Smooth muscle cell (in vitro differentiated cells): Measurements from ENCODE around the gene MAB21L4. TPM values are rescaled to one million over a fixed set of nuclear protein-coding genes. Genes with fewer than 3 reads are reported as not detected.

ENCODE experiments used
- DNase-seq: peaks from one replicate; lab custom pipeline; 2025; ENCODE audit not compliant: unreplicated experiment; lab: John Stamatoyannopoulos, UW
- H2AFZ ChIP-seq: fragments of 200-600 bp; sonication (generic); 2 replicates; pipeline ENCODE4 v1.6.0; 2016; ENCODE audit warnings: antibody characterized with exemption, low read depth, mild to moderate bottlenecking
- H3F3A ChIP-seq: fragments of 200-600 bp; sonication (generic); 2 replicates; pipeline ENCODE4 v1.6.0; 2017; ENCODE audit warnings: antibody characterized with exemption, low read depth
- H3K27ac ChIP-seq: fragments of 200-600 bp; sonication (generic); 2 replicates; pipeline ENCODE4 v1.5.1; 2016; ENCODE audit warnings: low read depth, mild to moderate bottlenecking
- H3K27me3 ChIP-seq: fragments of 200-600 bp; sonication (generic); 2 replicates; pipeline ENCODE4 v1.6.1; 2016; ENCODE audit warnings: low read depth, mild to moderate bottlenecking
- H3K36me3 ChIP-seq: fragments of 200-600 bp; sonication (generic); 2 replicates; pipeline ENCODE4 v1.5.1; 2016; ENCODE audit warnings: low read depth
- H3K4me1 ChIP-seq: fragments of 200-600 bp; sonication (generic); 2 replicates; pipeline ENCODE4 v1.5.1; 2016; ENCODE audit warnings: low read depth
- H3K4me2 ChIP-seq: fragments of 200-600 bp; sonication (generic); 2 replicates; pipeline ENCODE4 v1.6.0; 2016; ENCODE audit warnings: mild to moderate bottlenecking
- H3K4me3 ChIP-seq: fragments of 200-600 bp; sonication (generic); 2 replicates; pipeline ENCODE4 v1.5.1; 2016; ENCODE audit warnings: mild to moderate bottlenecking
- H3K79me2 ChIP-seq: fragments of 200-600 bp; sonication (generic); 2 replicates; pipeline ENCODE4 v1.6.0; 2016; ENCODE audit warnings: low read depth, mild to moderate bottlenecking
- H3K9ac ChIP-seq: fragments of 200-600 bp; sonication (generic); 2 replicates; pipeline ENCODE4 v1.6.0; 2016; ENCODE audit warnings: low read depth
- H3K9me3 ChIP-seq: fragments of 200-600 bp; sonication (generic); replicated peaks from 2 replicates; pipeline ENCODE4 v1.5.1; 2016; ENCODE audit warnings: low read depth
- H4K20me1 ChIP-seq: fragments of 200-600 bp; sonication (generic); 2 replicates; pipeline ENCODE4 v1.6.0; 2016; ENCODE audit warnings: low read depth
- WGBS: methylation state at CpG from one replicate; pipeline ENCODE4 v1.1.7; 2016; ENCODE audit warnings: low lambda C conversion rate; 5-methylcytosine and 5-hydroxymethylcytosine counted together
- polyA plus RNA-seq: library from polyadenylated mRNA; unstranded; fragments of >200 nt; fragmentation: Nextera tagmentation; extraction: Ambion mirVana; gene quantifications from 2 replicates; pipeline ENCODE4 v1.2.1, GENCODE V29; 2016
- total RNA-seq: library from RNA; depleted of rRNA; stranded (reverse); fragments of >200 nt; gene quantifications from 2 replicates; pipeline ENCODE4 v1.2.3, GENCODE V29; 2014
- TF ChIP-seq, protein P1 (sequence below): fragments of 200-600 bp; sonication (generic); IDR thresholded peaks from 2 replicates; pipeline ENCODE4 v1.5.1; 2017; ENCODE audit warnings: borderline replicate concordance, mild to moderate bottlenecking, antibody characterized with exemption; ENCODE audit not compliant: insufficient read depth, poor library complexity, severe bottlenecking

MAB21L4 gene
- total and polyA plus RNA-seq, 2 experiments from 2014 or later: 0.53 to 2.2 TPM

DNA sequence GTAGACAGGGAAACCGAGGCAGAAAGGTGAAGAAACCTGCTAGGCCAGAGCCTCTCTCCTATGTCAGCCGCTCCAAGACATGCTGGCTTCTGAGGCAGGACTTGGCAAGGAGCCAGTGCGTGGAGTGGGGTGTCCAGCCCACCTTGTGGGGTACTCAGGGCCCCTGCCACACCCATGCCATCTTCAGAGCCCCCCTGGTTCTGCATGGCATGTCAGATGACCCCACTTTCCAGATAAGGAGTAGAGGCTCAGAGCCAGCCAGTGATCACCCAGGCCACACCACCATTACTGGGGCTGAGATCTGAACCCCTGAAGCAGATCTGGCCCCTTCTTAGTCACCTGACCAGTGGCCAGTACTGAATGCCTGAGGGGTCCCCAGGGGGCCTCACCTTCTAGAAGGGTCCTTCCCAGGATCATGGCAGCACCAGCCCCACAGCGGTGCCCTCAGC, 24.9 kb upstream of the MAB21L4 start:
- 85% methylated on average over 4 of the region's 4 CpGs for WGBS
- Histone ChIP-seq H4K20me1 (no peaks in the 10 kb centered on the region), H3K79me2 (no peaks in the 10 kb centered on the region), H3K36me3 (no peaks in the 10 kb centered on the region), H2AFZ (no peak overlapping the region), H3K9me3 (no peaks in the 10 kb centered on the region), H3K4me2 (peak overlapping the region; percentile 74), H3K4me1 (no peaks in the 10 kb centered on the region), H3K9ac (peak overlapping the region; percentile 57), H3K4me3 (no peak overlapping the region), H3F3A (no peaks in the 10 kb centered on the region), H3K27me3 (no peaks in the 10 kb centered on the region), H3K27ac (peak overlapping the region; percentile 71)
- DNase-seq: no peak
- TF ChIP-seq, protein P1, sequence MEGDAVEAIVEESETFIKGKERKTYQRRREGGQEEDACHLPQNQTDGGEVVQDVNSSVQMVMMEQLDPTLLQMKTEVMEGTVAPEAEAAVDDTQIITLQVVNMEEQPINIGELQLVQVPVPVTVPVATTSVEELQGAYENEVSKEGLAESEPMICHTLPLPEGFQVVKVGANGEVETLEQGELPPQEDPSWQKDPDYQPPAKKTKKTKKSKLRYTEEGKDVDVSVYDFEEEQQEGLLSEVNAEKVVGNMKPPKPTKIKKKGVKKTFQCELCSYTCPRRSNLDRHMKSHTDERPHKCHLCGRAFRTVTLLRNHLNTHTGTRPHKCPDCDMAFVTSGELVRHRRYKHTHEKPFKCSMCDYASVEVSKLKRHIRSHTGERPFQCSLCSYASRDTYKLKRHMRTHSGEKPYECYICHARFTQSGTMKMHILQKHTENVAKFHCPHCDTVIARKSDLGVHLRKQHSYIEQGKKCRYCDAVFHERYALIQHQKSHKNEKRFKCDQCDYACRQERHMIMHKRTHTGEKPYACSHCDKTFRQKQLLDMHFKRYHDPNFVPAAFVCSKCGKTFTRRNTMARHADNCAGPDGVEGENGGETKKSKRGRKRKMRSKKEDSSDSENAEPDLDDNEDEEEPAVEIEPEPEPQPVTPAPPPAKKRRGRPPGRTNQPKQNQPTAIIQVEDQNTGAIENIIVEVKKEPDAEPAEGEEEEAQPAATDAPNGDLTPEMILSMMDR: no peak

DNA sequence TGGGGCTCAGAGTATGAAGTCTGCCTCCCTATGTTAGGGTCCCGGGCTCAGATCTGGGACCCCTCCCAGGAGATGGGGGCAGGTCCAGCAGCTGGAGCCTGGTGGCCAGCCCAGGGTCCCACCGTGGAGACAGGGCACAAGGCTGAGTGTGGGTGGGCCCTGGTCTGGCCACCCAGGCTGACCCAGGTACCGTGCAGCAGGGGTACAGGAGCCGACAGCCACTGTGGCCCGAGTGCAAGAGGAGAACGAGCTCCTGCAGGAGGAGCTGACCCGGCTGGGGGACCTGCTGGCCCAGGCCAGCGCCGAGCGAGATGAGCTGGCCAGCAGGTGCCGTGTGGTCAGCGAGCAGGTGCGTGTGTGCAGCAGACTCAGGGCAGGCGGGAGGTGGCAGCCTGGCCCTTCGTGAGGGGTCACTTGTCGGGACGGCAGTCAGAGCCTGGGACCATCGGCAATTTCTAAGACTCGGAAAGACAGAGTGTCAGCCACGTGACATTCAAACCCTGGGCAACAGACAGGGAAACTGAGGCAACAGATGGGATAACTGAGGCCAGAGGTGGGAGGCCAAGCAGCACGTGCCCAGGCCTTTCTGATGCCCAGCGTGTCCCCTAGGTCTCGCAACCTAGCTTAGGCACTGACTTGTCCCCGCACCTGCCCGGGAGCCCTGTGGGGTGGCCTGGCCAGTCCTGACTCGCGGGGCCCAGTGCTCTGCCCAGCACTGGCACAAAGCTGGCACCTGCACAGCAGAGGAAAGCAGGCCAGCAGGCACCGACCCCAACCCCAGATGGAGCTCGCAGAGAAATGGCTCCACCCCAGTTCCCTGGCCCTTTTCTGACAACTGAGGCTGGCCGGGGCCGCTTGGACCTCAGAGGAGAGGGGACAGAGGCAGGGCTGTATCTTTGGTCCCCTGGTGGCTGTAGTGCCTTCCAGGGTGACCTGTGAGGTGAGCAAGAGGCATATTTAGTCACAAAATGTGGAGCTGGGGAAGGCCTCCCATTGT, 24.1 kb upstream of the MAB21L4 start:
- no peaks in the 10 kb centered on the region for H3K27me3 ChIP-seq
- no peak overlapping the region for H3K4me3 ChIP-seq
- no peak overlapping the region for H3K4me2 ChIP-seq
- H3K9me3 ChIP-seq: no peaks in the 10 kb centered on the region
- TF ChIP-seq, protein P1: no peak
- H3K79me2 ChIP-seq: no peaks in the 10 kb centered on the region
- no peaks in the 10 kb centered on the region for H4K20me1 ChIP-seq
- H3K9ac ChIP-seq: no peak overlapping the region
- H3K36me3 ChIP-seq: no peaks in the 10 kb centered on the region
- 93% methylated on average over 30 of the region's 31 CpGs for WGBS
- no peak overlapping the region for H2AFZ ChIP-seq
- no peaks in the 10 kb centered on the region for H3K4me1 ChIP-seq
- no peaks in the 10 kb centered on the region for H3F3A ChIP-seq
- DNase-seq: no peak
- no peak overlapping the region for H3K27ac ChIP-seq

DNA sequence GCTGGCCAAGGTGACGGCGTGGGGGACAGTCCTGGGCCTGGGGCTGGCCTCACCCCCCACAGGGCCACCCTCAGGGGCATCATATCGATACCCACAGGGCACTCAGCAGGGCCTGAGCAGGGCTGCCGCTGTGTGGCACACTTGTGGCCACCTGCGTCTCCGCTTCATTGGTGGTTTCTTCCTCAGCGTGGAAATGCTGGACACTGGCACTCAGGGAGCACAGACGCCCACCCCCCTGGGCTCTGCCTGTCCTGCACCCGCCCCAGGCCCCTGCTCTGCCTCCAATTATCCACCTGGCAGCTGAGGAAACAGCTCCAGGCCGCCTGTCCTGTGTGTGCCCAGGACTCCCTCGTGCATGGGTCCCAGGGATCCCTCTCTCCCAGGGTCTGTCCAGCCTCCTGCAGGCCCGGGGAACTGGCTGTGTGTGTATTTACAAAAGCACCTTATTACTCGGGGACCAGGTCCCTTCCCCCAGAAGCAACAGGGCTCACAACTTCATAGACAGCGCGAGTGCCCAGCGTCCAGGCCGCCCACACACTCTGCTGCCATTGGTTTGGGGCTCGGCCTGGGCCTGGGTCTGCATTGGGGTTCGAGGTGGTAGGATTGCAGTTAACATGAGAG, 23.3 kb upstream of the MAB21L4 start:
- TF ChIP-seq, protein P1: no peak
- Histone ChIP-seq H3K27me3 (no peaks in the 10 kb centered on the region), H3K9me3 (no peaks in the 10 kb centered on the region), H3K36me3 (no peaks in the 10 kb centered on the region), H3K27ac (no peak overlapping the region), H3K4me3 (no peak overlapping the region), H3K4me1 (no peaks in the 10 kb centered on the region), H2AFZ (no peak overlapping the region), H3K9ac (no peak overlapping the region), H4K20me1 (no peaks in the 10 kb centered on the region), H3K79me2 (no peaks in the 10 kb centered on the region), H3F3A (no peaks in the 10 kb centered on the region), H3K4me2 (no peak overlapping the region)
- DNase-seq: no peak
- WGBS: 84% methylated on average over 17 of the region's 19 CpGs
